HEK293 (cell line): ENCODE data around the gene C2.

Source experiments
- KLF10 ChIP-seq: fragments of 450-650 bp; IDR thresholded peaks from 2 replicates; pipeline ENCODE4 v1.5.1; 2018; ENCODE audit warnings: missing biosample characterization, mild to moderate bottlenecking, missing genetic modification characterization
- OSR2 ChIP-seq: fragments of 450-650 bp; formaldehyde crosslinking; IDR thresholded peaks from 2 replicates; pipeline ENCODE4 v1.5.1; 2016; ENCODE audit warnings: missing biosample characterization, missing genetic modification characterization
- YY1 ChIP-seq: fragments of 450-650 bp; formaldehyde crosslinking; IDR thresholded peaks from 2 replicates; pipeline ENCODE4 v1.5.1; 2018; ENCODE audit warnings: missing biosample characterization, missing genetic modification characterization
- ZBTB21 ChIP-seq: fragments of 450-650 bp; formaldehyde crosslinking; IDR thresholded peaks from 2 replicates; pipeline ENCODE4 v1.5.1; 2017; ENCODE audit warnings: missing biosample characterization, missing genetic modification characterization
- ZIC2 ChIP-seq: fragments of 450-650 bp; formaldehyde crosslinking; IDR thresholded peaks from 2 replicates; pipeline ENCODE4 v1.5.1; 2016; ENCODE audit warnings: missing biosample characterization, missing genetic modification characterization
- ZNF184 ChIP-seq: fragments of 450-650 bp; IDR thresholded peaks from 2 replicates; pipeline ENCODE4 v1.5.1; 2018; ENCODE audit warnings: missing biosample characterization, mild to moderate bottlenecking, missing genetic modification characterization
- ZNF585B ChIP-seq: fragments of 450-650 bp; formaldehyde crosslinking; IDR thresholded peaks from 2 replicates; pipeline ENCODE4 v1.5.1; 2016; ENCODE audit warnings: missing biosample characterization, missing genetic modification characterization
- ZNF626 ChIP-seq: fragments of 450-650 bp; sonication (Bioruptor Pico); formaldehyde crosslinking; IDR thresholded peaks from 2 replicates; pipeline ENCODE4 v1.5.1; 2018; ENCODE audit warnings: missing biosample characterization, missing genetic modification characterization, inconsistent platforms
- TF ChIP-seq, protein P1 (sequence below): fragments of 450-650 bp; formaldehyde crosslinking; IDR thresholded peaks from 2 replicates; pipeline ENCODE4 v1.5.1; 2016; ENCODE audit warnings: missing biosample characterization, missing genetic modification characterization
- TF ChIP-seq, protein P2 (sequence below): fragments of 450-650 bp; formaldehyde crosslinking; IDR thresholded peaks from 2 replicates; pipeline ENCODE4 v1.5.1; 2017; ENCODE audit warnings: missing biosample characterization, missing genetic modification characterization
- TF ChIP-seq, protein P3 (sequence below): fragments of 450-650 bp; formaldehyde crosslinking; IDR thresholded peaks from 2 replicates; pipeline ENCODE4 v1.5.1; 2017; ENCODE audit warnings: missing biosample characterization, missing genetic modification characterization
- TF ChIP-seq, protein P4 (sequence below): fragments of 450-650 bp; formaldehyde crosslinking; IDR thresholded peaks from 2 replicates; pipeline ENCODE4 v1.5.1; 2016; ENCODE audit warnings: missing biosample characterization, missing genetic modification characterization

DNA sequence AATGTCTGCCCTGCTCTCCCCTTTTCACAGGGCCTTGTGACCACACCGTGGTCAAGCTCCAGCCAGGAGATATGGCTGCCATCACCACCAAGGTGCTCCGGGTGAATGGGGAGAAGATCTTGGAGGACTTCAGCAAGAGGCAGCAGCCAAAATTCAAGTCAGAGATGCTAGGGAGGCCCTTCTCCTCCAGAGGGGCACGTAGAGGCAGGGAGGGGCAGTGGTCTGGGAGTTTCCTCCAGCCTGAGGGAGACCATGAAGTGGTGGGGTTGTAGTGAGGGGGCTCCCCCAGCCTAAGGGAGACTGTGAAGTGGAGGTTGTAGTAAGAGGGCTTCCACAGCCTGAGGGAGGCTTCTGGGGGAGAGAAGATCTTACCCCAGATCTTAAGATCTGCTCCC, 40.4 kb downstream of the C2 start:
- TF ChIP-seq, protein P1, sequence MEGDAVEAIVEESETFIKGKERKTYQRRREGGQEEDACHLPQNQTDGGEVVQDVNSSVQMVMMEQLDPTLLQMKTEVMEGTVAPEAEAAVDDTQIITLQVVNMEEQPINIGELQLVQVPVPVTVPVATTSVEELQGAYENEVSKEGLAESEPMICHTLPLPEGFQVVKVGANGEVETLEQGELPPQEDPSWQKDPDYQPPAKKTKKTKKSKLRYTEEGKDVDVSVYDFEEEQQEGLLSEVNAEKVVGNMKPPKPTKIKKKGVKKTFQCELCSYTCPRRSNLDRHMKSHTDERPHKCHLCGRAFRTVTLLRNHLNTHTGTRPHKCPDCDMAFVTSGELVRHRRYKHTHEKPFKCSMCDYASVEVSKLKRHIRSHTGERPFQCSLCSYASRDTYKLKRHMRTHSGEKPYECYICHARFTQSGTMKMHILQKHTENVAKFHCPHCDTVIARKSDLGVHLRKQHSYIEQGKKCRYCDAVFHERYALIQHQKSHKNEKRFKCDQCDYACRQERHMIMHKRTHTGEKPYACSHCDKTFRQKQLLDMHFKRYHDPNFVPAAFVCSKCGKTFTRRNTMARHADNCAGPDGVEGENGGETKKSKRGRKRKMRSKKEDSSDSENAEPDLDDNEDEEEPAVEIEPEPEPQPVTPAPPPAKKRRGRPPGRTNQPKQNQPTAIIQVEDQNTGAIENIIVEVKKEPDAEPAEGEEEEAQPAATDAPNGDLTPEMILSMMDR (tag by site-specific recombination) = no peak
- TF ChIP-seq, protein P2, sequence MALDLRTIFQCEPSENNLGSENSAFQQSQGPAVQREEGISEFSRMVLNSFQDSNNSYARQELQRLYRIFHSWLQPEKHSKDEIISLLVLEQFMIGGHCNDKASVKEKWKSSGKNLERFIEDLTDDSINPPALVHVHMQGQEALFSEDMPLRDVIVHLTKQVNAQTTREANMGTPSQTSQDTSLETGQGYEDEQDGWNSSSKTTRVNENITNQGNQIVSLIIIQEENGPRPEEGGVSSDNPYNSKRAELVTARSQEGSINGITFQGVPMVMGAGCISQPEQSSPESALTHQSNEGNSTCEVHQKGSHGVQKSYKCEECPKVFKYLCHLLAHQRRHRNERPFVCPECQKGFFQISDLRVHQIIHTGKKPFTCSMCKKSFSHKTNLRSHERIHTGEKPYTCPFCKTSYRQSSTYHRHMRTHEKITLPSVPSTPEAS (tag by site-specific recombination) = no peak
- TF ChIP-seq ZNF184 (tag by site-specific recombination) (no peak), ZIC2 (tag by site-specific recombination) (no peak), ZNF626 (tag by site-specific recombination) (no peak), ZBTB21 (tag by site-specific recombination) (no peak), ZNF585B (tag by site-specific recombination) (no peak), KLF10 (tag by site-specific recombination) (no peak), OSR2 (tag by site-specific recombination) (no peak), YY1 (tag by site-specific recombination) (no peak)
- TF ChIP-seq, protein P3, sequence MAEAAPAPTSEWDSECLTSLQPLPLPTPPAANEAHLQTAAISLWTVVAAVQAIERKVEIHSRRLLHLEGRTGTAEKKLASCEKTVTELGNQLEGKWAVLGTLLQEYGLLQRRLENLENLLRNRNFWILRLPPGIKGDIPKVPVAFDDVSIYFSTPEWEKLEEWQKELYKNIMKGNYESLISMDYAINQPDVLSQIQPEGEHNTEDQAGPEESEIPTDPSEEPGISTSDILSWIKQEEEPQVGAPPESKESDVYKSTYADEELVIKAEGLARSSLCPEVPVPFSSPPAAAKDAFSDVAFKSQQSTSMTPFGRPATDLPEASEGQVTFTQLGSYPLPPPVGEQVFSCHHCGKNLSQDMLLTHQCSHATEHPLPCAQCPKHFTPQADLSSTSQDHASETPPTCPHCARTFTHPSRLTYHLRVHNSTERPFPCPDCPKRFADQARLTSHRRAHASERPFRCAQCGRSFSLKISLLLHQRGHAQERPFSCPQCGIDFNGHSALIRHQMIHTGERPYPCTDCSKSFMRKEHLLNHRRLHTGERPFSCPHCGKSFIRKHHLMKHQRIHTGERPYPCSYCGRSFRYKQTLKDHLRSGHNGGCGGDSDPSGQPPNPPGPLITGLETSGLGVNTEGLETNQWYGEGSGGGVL (tag by site-specific recombination) = no peak
- TF ChIP-seq, protein P4, sequence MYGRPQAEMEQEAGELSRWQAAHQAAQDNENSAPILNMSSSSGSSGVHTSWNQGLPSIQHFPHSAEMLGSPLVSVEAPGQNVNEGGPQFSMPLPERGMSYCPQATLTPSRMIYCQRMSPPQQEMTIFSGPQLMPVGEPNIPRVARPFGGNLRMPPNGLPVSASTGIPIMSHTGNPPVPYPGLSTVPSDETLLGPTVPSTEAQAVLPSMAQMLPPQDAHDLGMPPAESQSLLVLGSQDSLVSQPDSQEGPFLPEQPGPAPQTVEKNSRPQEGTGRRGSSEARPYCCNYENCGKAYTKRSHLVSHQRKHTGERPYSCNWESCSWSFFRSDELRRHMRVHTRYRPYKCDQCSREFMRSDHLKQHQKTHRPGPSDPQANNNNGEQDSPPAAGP (tag by site-specific recombination) = no peak
